ENCODE measurements around the gene PRKAR1B. TPM values are rescaled to one million over a fixed set of nuclear protein-coding genes. Genes with fewer than 3 reads are reported as not detected.

PRKAR1B gene
- total and polyA plus RNA-seq, 2 donors: 13.7 to 15.4 TPM

DNA sequence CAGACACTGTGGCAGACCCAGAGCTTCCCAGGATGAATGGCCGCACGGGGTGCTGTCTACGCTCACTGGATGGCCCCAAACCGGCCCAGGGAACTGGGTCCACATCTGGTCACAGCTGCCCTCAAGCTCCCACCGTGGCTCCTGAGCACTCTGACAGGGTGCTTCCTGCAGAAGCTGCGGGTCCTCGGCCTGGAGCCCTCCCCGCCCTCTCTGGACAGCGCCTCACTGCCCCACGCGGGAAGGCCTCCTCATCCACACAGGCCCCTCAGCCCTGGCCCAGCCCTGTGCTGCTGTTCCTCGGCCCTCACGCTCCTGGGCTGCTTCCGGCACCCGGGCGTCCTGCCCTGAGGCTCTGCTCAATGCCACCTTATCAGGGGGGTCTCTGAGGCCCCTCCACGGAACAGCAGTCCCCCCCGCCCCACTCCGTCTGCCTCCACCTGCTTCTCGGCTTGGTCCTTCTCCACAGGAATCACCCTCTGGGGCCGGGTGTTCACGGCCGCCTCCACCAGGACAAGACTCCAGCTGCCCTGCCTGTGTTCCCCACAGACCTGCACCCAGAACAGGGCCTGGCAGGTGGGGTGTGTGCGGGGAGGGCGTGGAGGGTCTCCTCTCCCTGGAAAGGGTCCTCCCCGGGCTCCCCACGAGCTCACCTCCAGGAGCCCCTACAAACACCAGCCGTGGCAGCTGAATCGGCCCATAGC lies 132.0 kb downstream of the PRKAR1B start:
- H3K27me3 ChIP-seq (ENCODE audit: control insufficient read depth in 2 of 2, insufficient read depth in 1 of 2, low read length in 1 of 2): no peaks in the 10 kb centered on the region
- no peak overlapping the region for H3K4me3 ChIP-seq (ENCODE audit: low read length in 2 of 2)
- no peak for DNase-seq (ENCODE audit: low read depth in 6 of 9, low spot score in 9 of 9)
- WGBS: 95% methylated on average over 29 of the region's 29 CpGs
- H3K27ac ChIP-seq (ENCODE audit: low read depth in 1 of 2, low read length in 1 of 2): no peak overlapping the region
- H3K9me3 ChIP-seq (ENCODE audit: control insufficient read depth in 2 of 2, insufficient read depth in 1 of 2, low read length in 1 of 2): peaks cover 0 to 20% of the 10 kb centered on the region in 2 donors
- peaks cover 15 to 51% of the 10 kb centered on the region in 2 donors for H3K4me1 ChIP-seq (ENCODE audit: control insufficient read depth in 2 of 2, insufficient read depth in 2 of 2, low read length in 2 of 2)
- H3K36me3 ChIP-seq (ENCODE audit: control insufficient read depth in 2 of 2, insufficient read depth in 2 of 2, low read length in 1 of 2): peaks cover 0 to 3% of the 10 kb centered on the region in 2 donors

DNA sequence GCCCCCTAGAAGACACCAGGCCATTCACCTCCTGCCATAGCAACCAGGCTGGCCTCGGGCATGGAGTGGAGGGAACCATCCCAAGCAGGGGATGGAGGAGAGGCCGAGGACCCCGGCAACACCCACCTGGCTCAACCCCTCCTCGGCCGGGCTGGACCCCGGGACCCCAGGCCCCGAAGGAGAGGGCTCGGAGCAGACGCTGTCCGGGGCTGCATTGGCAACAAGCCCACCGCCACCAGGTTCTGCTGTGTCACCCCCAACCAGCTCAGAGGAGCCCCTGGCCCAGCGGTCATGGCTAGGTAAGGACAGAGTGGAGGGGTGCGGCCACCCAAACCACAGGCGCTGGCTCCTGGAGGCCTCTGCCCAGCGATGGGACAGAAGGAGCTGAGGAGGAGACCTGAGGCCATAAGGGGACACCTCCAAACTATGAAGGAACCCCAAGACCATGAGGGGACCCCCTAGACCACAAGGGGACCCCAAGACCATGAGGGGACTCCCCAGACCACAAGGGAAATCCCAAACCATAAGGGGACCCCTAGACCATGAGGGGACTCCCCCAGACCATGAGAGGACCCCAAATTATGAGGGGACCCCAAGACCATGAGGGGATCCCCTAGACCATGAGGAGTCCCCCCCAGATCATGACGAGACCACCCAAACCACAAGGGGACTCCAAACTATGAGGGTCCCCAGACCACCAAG lies 132.7 kb downstream of the PRKAR1B start:
- no peak overlapping the region for H3K27ac ChIP-seq (ENCODE audit: low read depth in 1 of 2, low read length in 1 of 2)
- H3K9me3 ChIP-seq (ENCODE audit: control insufficient read depth in 2 of 2, insufficient read depth in 1 of 2, low read length in 1 of 2): peaks cover 0 to 20% of the 10 kb centered on the region in 2 donors
- H3K4me3 ChIP-seq (ENCODE audit: low read length in 2 of 2): no peak overlapping the region
- peaks cover 0 to 3% of the 10 kb centered on the region in 2 donors for H3K36me3 ChIP-seq (ENCODE audit: control insufficient read depth in 2 of 2, insufficient read depth in 2 of 2, low read length in 1 of 2)
- no peak for DNase-seq (ENCODE audit: low read depth in 6 of 9, low spot score in 9 of 9)
- peaks cover 15 to 51% of the 10 kb centered on the region in 2 donors for H3K4me1 ChIP-seq (ENCODE audit: control insufficient read depth in 2 of 2, insufficient read depth in 2 of 2, low read length in 2 of 2)
- 98% methylated on average over 16 of the region's 16 CpGs for WGBS
- H3K27me3 ChIP-seq (ENCODE audit: control insufficient read depth in 2 of 2, insufficient read depth in 1 of 2, low read length in 1 of 2): no peaks in the 10 kb centered on the region

DNA sequence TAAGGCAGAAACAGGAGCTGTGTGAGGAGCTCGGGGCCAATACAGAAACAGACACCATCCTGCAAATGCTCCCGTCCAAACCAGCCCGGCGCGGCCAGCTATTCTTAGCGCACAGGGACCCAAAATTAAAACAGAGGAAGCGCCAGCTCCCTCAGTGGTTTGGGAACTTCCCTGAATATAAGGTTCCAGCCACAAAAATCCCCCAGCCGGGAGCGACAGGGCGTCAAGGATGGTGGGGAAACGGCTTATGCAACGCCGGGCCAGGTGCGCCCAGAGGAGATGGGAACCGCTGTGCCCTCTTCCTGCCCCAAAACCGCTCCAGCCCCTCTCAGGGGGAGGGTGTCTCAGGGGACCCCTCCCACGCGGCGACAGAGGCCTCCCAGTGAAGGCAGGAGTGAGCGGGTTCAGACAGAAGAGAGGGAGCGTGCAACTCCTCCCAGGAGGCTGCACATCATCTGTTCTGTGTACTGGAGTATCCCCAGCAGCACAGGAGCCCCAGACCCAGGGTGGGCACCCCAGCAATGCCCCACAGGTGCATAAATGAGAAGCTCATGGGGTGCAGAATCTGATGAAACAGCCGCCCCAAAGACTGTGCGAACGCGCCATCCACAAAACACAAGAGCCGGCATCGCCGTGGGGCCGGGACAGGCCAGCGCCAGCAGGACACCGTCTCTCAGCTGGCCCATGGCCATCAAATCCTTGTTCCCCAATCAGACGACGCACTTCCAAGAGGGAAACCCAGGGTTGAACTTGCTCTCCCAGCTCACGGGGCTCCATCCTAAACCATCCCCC lies 133.6 kb downstream of the PRKAR1B start:
- Histone ChIP-seq H3K9me3 (ENCODE audit: control insufficient read depth in 2 of 2, insufficient read depth in 1 of 2, low read length in 1 of 2) (peaks cover 0 to 20% of the 10 kb centered on the region in 2 donors), H3K36me3 (ENCODE audit: control insufficient read depth in 2 of 2, insufficient read depth in 2 of 2, low read length in 1 of 2) (peaks cover 0 to 3% of the 10 kb centered on the region in 2 donors), H3K4me3 (ENCODE audit: low read length in 2 of 2) (no peak overlapping the region), H3K27me3 (ENCODE audit: control insufficient read depth in 2 of 2, insufficient read depth in 1 of 2, low read length in 1 of 2) (no peaks in the 10 kb centered on the region), H3K27ac (ENCODE audit: low read depth in 1 of 2, low read length in 1 of 2) (peak overlapping the region in 1 of 2 donors; percentile 55), H3K4me1 (ENCODE audit: control insufficient read depth in 2 of 2, insufficient read depth in 2 of 2, low read length in 2 of 2) (peaks cover 15 to 51% of the 10 kb centered on the region in 2 donors)
- 37% methylated on average over 34 of the region's 34 CpGs for WGBS
- peak in 4 of 9 donors; percentile 33 to 78 (median 56) for DNase-seq (ENCODE audit: low read depth in 6 of 9, low spot score in 9 of 9)

DNA sequence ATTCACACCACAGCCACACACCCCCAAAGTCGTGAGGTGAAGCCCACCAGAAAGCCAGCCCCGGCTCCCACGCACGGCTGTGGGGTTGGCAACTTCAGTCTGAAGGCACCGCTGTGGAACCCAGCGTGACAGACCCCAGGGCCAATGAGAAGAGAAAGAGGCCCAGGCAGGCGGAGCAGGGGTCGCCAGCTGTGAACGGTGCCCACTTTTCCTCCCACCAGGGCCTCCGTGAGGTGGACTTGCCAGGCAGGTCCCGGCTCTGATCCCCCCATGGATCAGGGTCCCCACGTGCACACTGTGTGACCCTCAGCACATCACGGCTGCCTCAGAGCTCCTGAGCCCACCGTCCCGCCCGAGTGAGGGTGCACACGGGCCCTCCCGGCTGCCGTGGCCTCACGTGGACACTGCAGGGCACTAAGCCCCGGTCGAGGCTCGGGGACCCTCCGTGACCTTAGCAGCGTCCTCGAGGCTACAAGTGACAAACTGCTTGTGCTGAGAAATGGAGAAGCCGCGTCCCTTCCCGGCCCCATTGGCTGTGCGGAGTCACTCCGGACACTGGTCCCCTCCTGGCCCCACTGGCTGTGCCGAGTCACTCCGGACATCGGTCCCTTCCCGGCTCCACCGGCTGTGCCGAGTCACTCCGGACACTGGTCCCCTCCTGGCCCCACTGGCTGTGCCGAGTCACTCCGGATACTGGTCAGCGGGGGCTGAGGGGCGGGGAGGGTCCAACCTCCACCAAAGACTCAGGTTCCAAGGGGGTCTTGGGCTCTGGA lies 135.0 kb downstream of the PRKAR1B start:
- DNase-seq (ENCODE audit: low read depth in 6 of 9, low spot score in 9 of 9): no peak
- Histone ChIP-seq H3K36me3 (ENCODE audit: control insufficient read depth in 2 of 2, insufficient read depth in 2 of 2, low read length in 1 of 2) (peaks cover 3 to 8% of the 10 kb centered on the region in 2 donors), H3K27ac (ENCODE audit: low read depth in 1 of 2, low read length in 1 of 2) (no peak overlapping the region), H3K9me3 (ENCODE audit: control insufficient read depth in 2 of 2, insufficient read depth in 1 of 2, low read length in 1 of 2) (peaks cover 0 to 20% of the 10 kb centered on the region in 2 donors), H3K4me3 (ENCODE audit: low read length in 2 of 2) (no peak overlapping the region), H3K4me1 (ENCODE audit: control insufficient read depth in 2 of 2, insufficient read depth in 2 of 2, low read length in 2 of 2) (peaks cover 15 to 51% of the 10 kb centered on the region in 2 donors), H3K27me3 (ENCODE audit: control insufficient read depth in 2 of 2, insufficient read depth in 1 of 2, low read length in 1 of 2) (no peaks in the 10 kb centered on the region)
- 95% methylated on average over 42 of the region's 42 CpGs for WGBS

DNA sequence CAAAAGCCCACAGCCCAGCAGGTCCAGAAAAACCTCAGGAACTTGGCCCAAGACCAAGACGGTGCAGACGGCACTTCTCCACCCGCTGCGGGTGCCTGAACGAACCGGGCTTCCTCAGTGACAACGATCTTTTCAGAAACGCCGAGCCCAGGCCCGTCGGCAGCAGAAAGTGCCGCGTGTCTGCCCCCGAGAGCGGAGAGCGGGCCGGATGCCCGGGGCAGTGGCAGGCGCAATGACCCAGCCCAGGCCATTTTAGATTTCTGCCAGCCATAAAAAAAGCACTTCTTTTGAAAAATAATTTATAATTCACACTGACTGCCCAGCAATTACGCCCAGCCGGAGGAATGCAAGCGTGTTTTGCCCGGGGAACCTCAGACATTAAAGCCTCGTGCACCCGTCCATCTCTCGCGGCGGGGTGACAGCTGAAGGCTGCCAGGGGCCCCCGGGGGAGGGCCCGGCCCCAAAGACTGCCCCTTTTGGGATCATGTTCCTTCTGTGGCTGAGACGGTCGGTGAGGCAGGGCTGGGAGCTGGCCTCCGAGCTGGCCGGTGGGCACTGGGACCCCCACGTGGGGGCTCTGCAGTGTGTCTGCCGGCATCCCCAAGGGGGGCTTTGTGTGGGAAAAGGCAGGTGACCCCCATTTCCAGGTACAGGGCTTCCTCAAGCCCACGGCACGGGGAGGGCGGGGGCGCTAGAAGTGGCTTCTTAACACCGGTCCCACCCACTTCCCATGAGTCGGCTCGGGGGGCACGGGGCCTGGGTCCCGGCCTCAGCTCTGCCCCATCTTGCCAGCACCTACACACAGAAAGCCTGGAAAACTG lies 136.1 kb downstream of the PRKAR1B start:
- Histone ChIP-seq H3K27ac (ENCODE audit: low read depth in 1 of 2, low read length in 1 of 2) (no peak overlapping the region), H3K9me3 (ENCODE audit: control insufficient read depth in 2 of 2, insufficient read depth in 1 of 2, low read length in 1 of 2) (peaks cover 0 to 24% of the 10 kb centered on the region in 2 donors), H3K4me1 (ENCODE audit: control insufficient read depth in 2 of 2, insufficient read depth in 2 of 2, low read length in 2 of 2) (peaks cover 15 to 51% of the 10 kb centered on the region in 2 donors), H3K4me3 (ENCODE audit: low read length in 2 of 2) (no peak overlapping the region), H3K36me3 (ENCODE audit: control insufficient read depth in 2 of 2, insufficient read depth in 2 of 2, low read length in 1 of 2) (peaks cover 2 to 9% of the 10 kb centered on the region in 2 donors), H3K27me3 (ENCODE audit: control insufficient read depth in 2 of 2, insufficient read depth in 1 of 2, low read length in 1 of 2) (no peaks in the 10 kb centered on the region)
- DNase-seq (ENCODE audit: low read depth in 6 of 9, low spot score in 9 of 9): no peak
- WGBS: 74% methylated on average over 45 of the region's 45 CpGs

DNA sequence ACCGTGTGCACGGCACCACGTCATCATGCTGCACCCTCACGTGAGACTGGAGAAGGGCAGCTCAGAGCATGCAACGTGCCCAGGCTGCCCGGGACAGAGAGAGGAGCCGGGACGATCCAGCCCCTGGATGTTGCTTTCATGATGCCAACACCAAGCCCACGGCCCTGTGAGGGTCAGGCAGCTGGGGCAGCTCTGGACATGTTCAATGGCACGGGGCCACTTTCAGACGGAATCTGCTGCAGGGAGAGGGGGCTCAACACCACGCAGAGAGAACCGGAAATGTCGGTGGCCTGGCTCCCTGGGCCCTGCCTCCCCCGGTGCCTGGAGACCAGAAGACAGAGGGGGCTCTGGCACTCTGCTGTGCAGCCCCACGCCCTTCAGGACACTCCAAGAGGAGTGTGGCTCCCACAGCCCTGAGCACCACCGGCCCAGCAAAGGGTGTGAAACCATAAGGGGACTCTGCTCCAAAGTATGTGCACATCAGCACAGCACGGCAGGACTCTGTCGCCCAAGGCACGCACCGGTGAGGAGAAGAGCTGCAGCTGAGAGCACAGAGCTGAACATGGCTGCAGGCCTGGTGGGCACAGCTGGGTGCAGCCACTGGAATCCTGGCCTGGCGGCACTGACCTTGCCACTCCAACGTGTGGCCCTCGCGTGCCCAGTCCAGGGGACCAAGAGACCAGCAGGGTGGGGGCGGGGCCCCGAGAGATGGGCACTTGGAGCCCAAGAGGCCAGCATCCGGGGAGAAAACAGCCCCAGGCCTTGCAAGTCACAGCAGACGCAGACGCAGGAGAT lies 137.1 kb downstream of the PRKAR1B start:
- H3K4me3 ChIP-seq (ENCODE audit: low read length in 2 of 2): no peak overlapping the region
- 96% methylated on average over 30 of the region's 30 CpGs for WGBS
- peaks cover 15 to 54% of the 10 kb centered on the region in 2 donors for H3K4me1 ChIP-seq (ENCODE audit: control insufficient read depth in 2 of 2, insufficient read depth in 2 of 2, low read length in 2 of 2)
- no peak for DNase-seq (ENCODE audit: low read depth in 6 of 9, low spot score in 9 of 9)
- peaks cover 0 to 9% of the 10 kb centered on the region in 2 donors for H3K36me3 ChIP-seq (ENCODE audit: control insufficient read depth in 2 of 2, insufficient read depth in 2 of 2, low read length in 1 of 2)
- H3K9me3 ChIP-seq (ENCODE audit: control insufficient read depth in 2 of 2, insufficient read depth in 1 of 2, low read length in 1 of 2): peaks cover 0 to 17% of the 10 kb centered on the region in 2 donors
- no peak overlapping the region for H3K27ac ChIP-seq (ENCODE audit: low read depth in 1 of 2, low read length in 1 of 2)
- H3K27me3 ChIP-seq (ENCODE audit: control insufficient read depth in 2 of 2, insufficient read depth in 1 of 2, low read length in 1 of 2): no peaks in the 10 kb centered on the region

DNA sequence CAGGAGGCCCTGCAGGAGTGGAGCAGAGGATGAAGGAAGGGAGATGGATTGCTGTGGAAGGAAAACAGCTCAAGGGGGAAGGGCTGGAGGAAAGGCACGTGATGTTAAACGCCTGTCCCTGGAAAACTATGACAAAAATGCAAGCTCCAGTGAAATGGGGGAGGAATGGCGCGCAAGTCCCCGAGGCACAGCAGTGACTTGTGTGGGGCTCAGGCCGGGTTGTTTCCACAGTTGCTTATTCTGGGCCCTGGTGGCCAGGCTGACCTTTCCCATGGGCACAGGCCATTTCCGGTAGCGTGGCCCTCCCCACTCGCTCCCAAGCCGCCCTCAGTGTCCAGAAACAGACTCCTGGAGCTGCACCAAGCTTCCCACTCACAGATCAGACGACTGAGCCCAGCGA lies 139.3 kb downstream of the PRKAR1B start:
- Histone ChIP-seq H3K36me3 (ENCODE audit: control insufficient read depth in 2 of 2, insufficient read depth in 2 of 2, low read length in 1 of 2) (peaks cover 4 to 11% of the 10 kb centered on the region in 2 donors), H3K4me3 (ENCODE audit: low read length in 2 of 2) (no peak overlapping the region), H3K27ac (ENCODE audit: low read depth in 1 of 2, low read length in 1 of 2) (no peak overlapping the region), H3K9me3 (ENCODE audit: control insufficient read depth in 2 of 2, insufficient read depth in 1 of 2, low read length in 1 of 2) (peaks cover 0 to 16% of the 10 kb centered on the region in 2 donors), H3K4me1 (ENCODE audit: control insufficient read depth in 2 of 2, insufficient read depth in 2 of 2, low read length in 2 of 2) (peaks cover 9 to 48% of the 10 kb centered on the region in 2 donors), H3K27me3 (ENCODE audit: control insufficient read depth in 2 of 2, insufficient read depth in 1 of 2, low read length in 1 of 2) (no peaks in the 10 kb centered on the region)
- DNase-seq (ENCODE audit: low read depth in 6 of 9, low spot score in 9 of 9): no peak
- WGBS: 89% methylated on average over 12 of the region's 12 CpGs
